H9 (cell line): ENCODE data around the gene UNC5C. TPM values are rescaled to one million over a fixed set of nuclear protein-coding genes. Genes with fewer than 3 reads are reported as not detected.

Experiments used
- DNase-seq: peaks from one replicate; pipeline ENCODE4 v3.0.0-alpha.2; 2017
- H2AFZ ChIP-seq: one replicate; pipeline ENCODE4 v1.6.1; 2013; ENCODE audit warnings: mild to moderate bottlenecking, low read length, control low read depth, moderate library complexity
- H2AK5ac ChIP-seq: 2 replicates; pipeline ENCODE4 v1.6.1; 2013; ENCODE audit warnings: low read length, control low read depth, mixed read lengths; ENCODE audit not compliant: insufficient read length
- H2BK120ac ChIP-seq: one replicate; pipeline ENCODE4 v1.6.1; 2013; ENCODE audit warnings: low read depth, mild to moderate bottlenecking, low read length, control low read depth, inconsistent platforms; ENCODE audit not compliant: poor library complexity, severe bottlenecking
- H2BK12ac ChIP-seq: 2 replicates; pipeline ENCODE4 v1.6.1; 2013; ENCODE audit warnings: low read length, control low read depth, mixed read lengths, low read depth; ENCODE audit not compliant: insufficient read length
- H2BK15ac ChIP-seq: 2 replicates; pipeline ENCODE4 v1.6.1; 2013; ENCODE audit warnings: low read depth, low read length, control low read depth
- H2BK20ac ChIP-seq: one replicate; pipeline ENCODE4 v1.6.1; 2013; ENCODE audit warnings: low read depth, mild to moderate bottlenecking, low read length, control low read depth, inconsistent platforms; ENCODE audit not compliant: poor library complexity, severe bottlenecking
- H2BK5ac ChIP-seq: 2 replicates; pipeline ENCODE4 v1.6.1; 2013; ENCODE audit warnings: low read length, control low read depth, mixed read lengths; ENCODE audit not compliant: insufficient read length
- H3K14ac ChIP-seq: 2 replicates; pipeline ENCODE4 v1.6.1; 2013; ENCODE audit warnings: low read length, control low read depth; ENCODE audit not compliant: insufficient read depth
- H3K18ac ChIP-seq: 2 replicates; pipeline ENCODE4 v1.6.1; 2013; ENCODE audit warnings: low read depth, mild to moderate bottlenecking, mixed read lengths, low read length, control low read depth; ENCODE audit not compliant: insufficient read length
- H3K23ac ChIP-seq: 2 replicates; pipeline ENCODE4 v1.6.1; 2013; ENCODE audit warnings: low read length, control low read depth, mixed read lengths, low read depth; ENCODE audit not compliant: insufficient read length
- H3K23me2 ChIP-seq: 2 replicates; pipeline ENCODE4 v1.6.1; 2013; ENCODE audit warnings: low read depth, mild to moderate bottlenecking, mixed read lengths, low read length, control low read depth; ENCODE audit not compliant: insufficient read length, poor library complexity, severe bottlenecking
- H3K27ac ChIP-seq: 2 replicates; pipeline ENCODE4 v1.5.1; 2013; ENCODE audit warnings: low read length, control low read depth, mixed read lengths, low read depth; ENCODE audit not compliant: insufficient read length
- H3K27me3 ChIP-seq: 2 replicates; pipeline ENCODE4 v1.6.1; 2013; ENCODE audit warnings: low read length, control low read depth, inconsistent platforms; ENCODE audit not compliant: insufficient read depth
- H3K4ac ChIP-seq: 2 replicates; pipeline ENCODE4 v1.6.1; 2013; ENCODE audit warnings: low read depth, mild to moderate bottlenecking, control low read depth, inconsistent platforms, low read length, moderate library complexity
- H3K4me1 ChIP-seq: 2 replicates; pipeline ENCODE4 v1.6.1; 2013; ENCODE audit warnings: low read length, control low read depth, inconsistent platforms; ENCODE audit not compliant: insufficient read depth
- H3K4me2 ChIP-seq: 2 replicates; pipeline ENCODE4 v1.6.1; 2013; ENCODE audit warnings: low read length, control low read depth, mixed read lengths; ENCODE audit not compliant: insufficient read length, insufficient read depth
- H3K56ac ChIP-seq: 2 replicates; pipeline ENCODE4 v1.6.1; 2013; ENCODE audit warnings: low read depth, mild to moderate bottlenecking, mixed read lengths, low read length, control low read depth; ENCODE audit not compliant: insufficient read length
- H3K79me1 ChIP-seq: 2 replicates; pipeline ENCODE4 v1.6.1; 2013; ENCODE audit warnings: low read depth, mild to moderate bottlenecking, moderate library complexity, low read length, control low read depth, inconsistent platforms; ENCODE audit not compliant: insufficient read depth, poor library complexity, severe bottlenecking
- H3K79me2 ChIP-seq: 2 replicates; pipeline ENCODE4 v1.6.1; 2013; ENCODE audit warnings: low read length, control low read depth, inconsistent platforms; ENCODE audit not compliant: insufficient read depth
- H3K9ac ChIP-seq: 2 replicates; pipeline ENCODE4 v1.6.1; 2013; ENCODE audit warnings: low read length, control low read depth, mixed read lengths; ENCODE audit not compliant: insufficient read length; ENCODE audit errors: extremely low read depth
- H3K9me3 ChIP-seq: one replicate; pipeline ENCODE4 v1.6.1; 2013; ENCODE audit warnings: low read depth, low read length, inconsistent platforms; ENCODE audit not compliant: control insufficient read depth
- H3T11ph ChIP-seq: one replicate; pipeline ENCODE4 v1.6.1; 2013; ENCODE audit warnings: mild to moderate bottlenecking, low read length, control low read depth, inconsistent platforms
- H4K20me1 ChIP-seq: one replicate; pipeline ENCODE4 v1.6.1; 2013; ENCODE audit not compliant: control insufficient read depth, insufficient read length, insufficient read depth
- H4K5ac ChIP-seq: 2 replicates; pipeline ENCODE4 v1.6.1; 2013; ENCODE audit warnings: low read depth, mild to moderate bottlenecking, mixed read lengths, low read length, control low read depth; ENCODE audit not compliant: insufficient read length
- H4K8ac ChIP-seq: replicated peaks from 2 replicates; pipeline ENCODE4 v1.6.1; 2013; ENCODE audit warnings: low read length, control low read depth, mixed read lengths, low read depth; ENCODE audit not compliant: insufficient read length
- H4K91ac ChIP-seq: 2 replicates; pipeline ENCODE4 v1.6.1; 2013; ENCODE audit warnings: low read depth, mild to moderate bottlenecking, moderate library complexity, mixed read lengths, low read length, control low read depth; ENCODE audit not compliant: insufficient read length
- H3K27ac Mint-ChIP-seq, 3 experiments: 2 replicates in 2 of 3; 3 replicates in 1 of 3; pipeline ENCODE4 v1.8.0; 2020 to 2021; ENCODE audit warnings: mixed read lengths in 3 of 3, mild to moderate bottlenecking in 1 of 3, moderate library complexity in 1 of 3
- H3K27me3 Mint-ChIP-seq: 2 replicates; pipeline ENCODE4 v1.8.0; 2021; ENCODE audit warnings: low read depth, mild to moderate bottlenecking, moderate library complexity, mixed read lengths
- H3K36me3 Mint-ChIP-seq, 3 experiments: 2 replicates in 2 of 3; 3 replicates in 1 of 3; pipeline ENCODE4 v1.8.0; 2020 to 2021; ENCODE audit warnings: low read depth in 3 of 3, mixed read lengths in 3 of 3; ENCODE audit not compliant: insufficient read depth in 1 of 3
- H3K4me1 Mint-ChIP-seq, 2 experiments: 2 replicates each; pipeline ENCODE4 v1.8.0; 2020; ENCODE audit warnings: mixed read lengths in 2 of 2
- H3K4me3 Mint-ChIP-seq, 2 experiments: 2 replicates in 1 of 2; 3 replicates in 1 of 2; pipeline ENCODE4 v1.8.0; 2020 to 2021; ENCODE audit warnings: mild to moderate bottlenecking in 2 of 2, mixed read lengths in 2 of 2, moderate library complexity in 1 of 2
- H3K9me3 Mint-ChIP-seq, 2 experiments: 2 replicates in 1 of 2; 3 replicates in 1 of 2; pipeline ENCODE4 v1.8.0; 2020; ENCODE audit warnings: mild to moderate bottlenecking in 2 of 2, mixed read lengths in 2 of 2, moderate library complexity in 1 of 2
- WGBS: extraction: QIAGEN DNeasy Blood & Tissue Kit; methylation state at CpG from one replicate; pipeline ENCODE4 v1.1.7; 2013; ENCODE audit warnings: missing lambda C conversion rate, low lambda C conversion rate, mixed read lengths; ENCODE audit not compliant: insufficient read length; ENCODE audit errors: extremely low coverage; 5-methylcytosine and 5-hydroxymethylcytosine counted together
- total RNA-seq: library from RNA; stranded (reverse); gene quantifications from 2 replicates; pipeline ENCODE4 v1.2.1, GENCODE V29; 2021
- TF ChIP-seq, protein P1 (sequence below): fragments of 200-600 bp; sonication (generic); conservative IDR thresholded peaks from 3 replicates; pipeline ENCODE4 v1.8.0; 2021; ENCODE audit warnings: antibody characterized with exemption, mild to moderate bottlenecking

UNC5C gene
- total RNA-seq, 1 experiment from 2014 or later: not detected

- Mint-ChIP-seq H3K4me1 (peaks cover 24 to 27% of the 10 kb centered on the region in 2 experiments), H3K27ac (peak overlapping the region in 1 of 3 experiments; percentile 6; a peak in 1 of 7 replicates), H3K27me3 (no peaks in the 10 kb centered on the region), H3K4me3 (no peak overlapping the region), H3K36me3 (no peaks in the 10 kb centered on the region; a peak in 1 of 7 replicates), H3K9me3 (peaks cover 0 to 2% of the 10 kb centered on the region in 2 experiments; a peak in 1 of 5 replicates)
- no peak overlapping the region for H3K56ac ChIP-seq
- H3K9ac ChIP-seq: no peak overlapping the region
- H2AFZ ChIP-seq: no peak overlapping the region
- whole genome bisulfite sequencing: no CpG with 5 or more reads among the region's 2 CpGs
- H3K23me2 ChIP-seq: no peaks in the 10 kb centered on the region
- no peak overlapping the region for H2AK5ac ChIP-seq
- no peak overlapping the region for H2BK120ac ChIP-seq
- H4K20me1 ChIP-seq: no peaks in the 10 kb centered on the region
- no peak overlapping the region for H3K14ac ChIP-seq
- no peak overlapping the region for H4K5ac ChIP-seq
- H3K4me2 ChIP-seq: no peak overlapping the region
- no peak overlapping the region for H3T11ph ChIP-seq
- peaks cover 4% of the 10 kb centered on the region; the same call in 1 of the 2 replicates for H3K4me1 ChIP-seq
- no peak overlapping the region for H4K8ac ChIP-seq
- no peak overlapping the region for H2BK12ac ChIP-seq
- no peaks in the 10 kb centered on the region for H3K9me3 ChIP-seq
- no peak overlapping the region for H4K91ac ChIP-seq
- H3K23ac ChIP-seq: no peak overlapping the region
- no peak overlapping the region for H3K4ac ChIP-seq
- H2BK5ac ChIP-seq: no peak overlapping the region
- DNase-seq: no peak
- no peak overlapping the region for H3K18ac ChIP-seq
- H2BK20ac ChIP-seq: no peak overlapping the region
- H2BK15ac ChIP-seq: no peak overlapping the region
- no peak overlapping the region for H3K27ac ChIP-seq
- TF ChIP-seq, protein P1, sequence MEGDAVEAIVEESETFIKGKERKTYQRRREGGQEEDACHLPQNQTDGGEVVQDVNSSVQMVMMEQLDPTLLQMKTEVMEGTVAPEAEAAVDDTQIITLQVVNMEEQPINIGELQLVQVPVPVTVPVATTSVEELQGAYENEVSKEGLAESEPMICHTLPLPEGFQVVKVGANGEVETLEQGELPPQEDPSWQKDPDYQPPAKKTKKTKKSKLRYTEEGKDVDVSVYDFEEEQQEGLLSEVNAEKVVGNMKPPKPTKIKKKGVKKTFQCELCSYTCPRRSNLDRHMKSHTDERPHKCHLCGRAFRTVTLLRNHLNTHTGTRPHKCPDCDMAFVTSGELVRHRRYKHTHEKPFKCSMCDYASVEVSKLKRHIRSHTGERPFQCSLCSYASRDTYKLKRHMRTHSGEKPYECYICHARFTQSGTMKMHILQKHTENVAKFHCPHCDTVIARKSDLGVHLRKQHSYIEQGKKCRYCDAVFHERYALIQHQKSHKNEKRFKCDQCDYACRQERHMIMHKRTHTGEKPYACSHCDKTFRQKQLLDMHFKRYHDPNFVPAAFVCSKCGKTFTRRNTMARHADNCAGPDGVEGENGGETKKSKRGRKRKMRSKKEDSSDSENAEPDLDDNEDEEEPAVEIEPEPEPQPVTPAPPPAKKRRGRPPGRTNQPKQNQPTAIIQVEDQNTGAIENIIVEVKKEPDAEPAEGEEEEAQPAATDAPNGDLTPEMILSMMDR: no peak
- H3K79me2 ChIP-seq: no peaks in the 10 kb centered on the region
- no peaks in the 10 kb centered on the region for H3K27me3 ChIP-seq
- no peaks in the 10 kb centered on the region for H3K79me1 ChIP-seq
These were observed 390.1 kb downstream of the UNC5C start for GRCh38 chr4:95158626-95159025.
